HepG2 (cell line): ENCODE measurements around the gene DHX58. TPM values are rescaled to one million over a fixed set of nuclear protein-coding genes. Genes with fewer than 3 reads are reported as not detected.

Source experiments
- BHLHE40 ChIP-seq: IDR thresholded peaks from 2 replicates; pipeline ENCODE4 v1.6.1; 2011; ENCODE audit warnings: low read length, improper control_type of control experiment
- KAT8 ChIP-seq: IDR thresholded peaks from 2 replicates; pipeline ENCODE4 v1.6.1; 2016; ENCODE audit warnings: missing genetic modification reagents, missing compliant biosample characterization
- RBAK ChIP-seq: sonication (generic); formaldehyde crosslinking; IDR thresholded peaks from 2 replicates; pipeline ENCODE4 v1.5.1; 2020; ENCODE audit warnings: mild to moderate bottlenecking, missing genetic modification reagents
- SALL1 ChIP-seq: sonication (generic); formaldehyde crosslinking; IDR thresholded peaks from 2 replicates; pipeline ENCODE4 v1.8.0; 2022; ENCODE audit warnings: mild to moderate bottlenecking, missing genetic modification reagents
- ZBTB42 ChIP-seq: sonication (generic); formaldehyde crosslinking; IDR thresholded peaks from 2 replicates; pipeline ENCODE4 v1.5.0; 2020; ENCODE audit warnings: mild to moderate bottlenecking, missing genetic modification reagents
- ZFX ChIP-seq: sonication (generic); formaldehyde crosslinking; IDR thresholded peaks from 2 replicates; pipeline ENCODE4 v1.4.0; 2020; ENCODE audit warnings: mild to moderate bottlenecking, low read depth, missing genetic modification reagents, moderate library complexity
- ZMYM4 ChIP-seq: sonication (generic); formaldehyde crosslinking; IDR thresholded peaks from 2 replicates; pipeline ENCODE4 v1.8.1; 2023; ENCODE audit warnings: mild to moderate bottlenecking, missing genetic modification reagents
- ZNF33B ChIP-seq: sonication (generic); formaldehyde crosslinking; IDR thresholded peaks from 2 replicates; pipeline ENCODE4 v1.5.1; 2020; ENCODE audit warnings: mild to moderate bottlenecking, missing genetic modification reagents
- ZNF768 ChIP-seq: sonication (generic); formaldehyde crosslinking; IDR thresholded peaks from 2 replicates; pipeline ENCODE4 v1.4.0; 2020; ENCODE audit warnings: missing genetic modification reagents
- ZSCAN31 ChIP-seq: sonication (generic); formaldehyde crosslinking; IDR thresholded peaks from 2 replicates; pipeline ENCODE4 v1.5.0; 2020; ENCODE audit warnings: low read depth, mild to moderate bottlenecking, missing genetic modification reagents
- ZZZ3 ChIP-seq: sonication (generic); formaldehyde crosslinking; IDR thresholded peaks from 2 replicates; pipeline ENCODE4 v1.4.0; 2020; ENCODE audit warnings: missing genetic modification reagents, mild to moderate bottlenecking, borderline replicate concordance
- polyA plus RNA-seq, 8 experiments: library from polyadenylated mRNA; depleted of rRNA in 3 of 8; stranded (reverse) in 7 of 8; unstranded in 1 of 8; fragments of >200 nt; fragmentation: Illumina TruSeq in 4 of 8; extraction: Trizol in 4 of 8; gene quantifications; 2 replicates each; pipeline versions ENCODE4 v1.2.1 to v1.2.3, GENCODE V29; 2011 to 2016; ENCODE audit warnings: low read depth in 4 of 8, missing spikeins in 1 of 8, mixed read lengths in 1 of 8; ENCODE audit not compliant: insufficient read depth in 1 of 8
- total RNA-seq, 5 experiments: library from RNA; depleted of rRNA; stranded (reverse); fragments of >200 nt; fragmentation: Illumina TruSeq; extraction: Trizol; gene quantifications; 2 replicates each; pipeline ENCODE4 v1.2.3, GENCODE V29; 2016; ENCODE audit warnings: low read depth in 1 of 5
- TF ChIP-seq, protein P1 (sequence below): sonication (generic); formaldehyde crosslinking; IDR thresholded peaks from 2 replicates; pipeline ENCODE4 v1.4.0; 2020; ENCODE audit warnings: missing genetic modification reagents, borderline replicate concordance
- TF ChIP-seq, protein P2 (sequence below): IDR thresholded peaks from 2 replicates; pipeline ENCODE4 v1.6.1; 2016
- TF ChIP-seq, protein P3 (sequence below): sonication (generic); formaldehyde crosslinking; IDR thresholded peaks from 2 replicates; pipeline ENCODE4 v1.8.0; 2022; ENCODE audit warnings: mild to moderate bottlenecking, missing genetic modification reagents
- TF ChIP-seq, protein P4 (sequence below): sonication (generic); formaldehyde crosslinking; IDR thresholded peaks from 2 replicates; pipeline ENCODE4 v1.4.0; 2020; ENCODE audit warnings: missing genetic modification reagents, borderline replicate concordance
- TF ChIP-seq, protein P5 (sequence below): sonication (generic); formaldehyde crosslinking; conservative IDR thresholded peaks from 2 replicates; pipeline ENCODE4 v1.4.0; 2020; ENCODE audit warnings: missing genetic modification reagents

Gene DHX58
- total and polyA plus RNA-seq, 2 of the 13 experiments (the other 11 are each of a cell fraction or from before 2014, with no cell fraction given): 6.7 to 7.8 TPM

DNA sequence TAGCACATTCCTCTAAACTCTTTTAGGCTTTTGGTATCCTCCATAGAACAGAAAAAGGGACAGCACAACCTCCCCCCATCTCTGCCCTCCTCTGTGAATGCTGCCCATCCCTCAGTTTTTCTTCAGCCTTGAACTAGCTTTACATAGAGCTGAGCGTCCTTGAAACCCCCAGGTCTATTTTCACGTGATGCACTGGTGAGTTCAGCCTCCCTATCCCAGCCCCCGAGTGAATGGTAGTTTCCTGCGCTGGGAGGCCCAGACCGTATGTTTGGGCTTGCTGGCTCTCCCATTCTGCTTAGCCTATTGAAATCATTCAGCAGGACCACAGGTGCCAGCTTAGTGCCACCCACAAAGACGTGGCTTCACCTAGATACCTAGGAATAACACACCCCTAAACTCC lies 36.7 kb downstream of the DHX58 start (continued):
- no peak for TF ChIP-seq ZBTB42
- TF ChIP-seq KAT8 (CRISPR knock-in tag): 0 out of 2 replicates have a peak, but pooled peaks have one; percentile 21
- peak; percentile 68 for TF ChIP-seq SALL1
- TF ChIP-seq ZNF768 (CRISPR knock-in tag): no peak
- TF ChIP-seq, protein P1, sequence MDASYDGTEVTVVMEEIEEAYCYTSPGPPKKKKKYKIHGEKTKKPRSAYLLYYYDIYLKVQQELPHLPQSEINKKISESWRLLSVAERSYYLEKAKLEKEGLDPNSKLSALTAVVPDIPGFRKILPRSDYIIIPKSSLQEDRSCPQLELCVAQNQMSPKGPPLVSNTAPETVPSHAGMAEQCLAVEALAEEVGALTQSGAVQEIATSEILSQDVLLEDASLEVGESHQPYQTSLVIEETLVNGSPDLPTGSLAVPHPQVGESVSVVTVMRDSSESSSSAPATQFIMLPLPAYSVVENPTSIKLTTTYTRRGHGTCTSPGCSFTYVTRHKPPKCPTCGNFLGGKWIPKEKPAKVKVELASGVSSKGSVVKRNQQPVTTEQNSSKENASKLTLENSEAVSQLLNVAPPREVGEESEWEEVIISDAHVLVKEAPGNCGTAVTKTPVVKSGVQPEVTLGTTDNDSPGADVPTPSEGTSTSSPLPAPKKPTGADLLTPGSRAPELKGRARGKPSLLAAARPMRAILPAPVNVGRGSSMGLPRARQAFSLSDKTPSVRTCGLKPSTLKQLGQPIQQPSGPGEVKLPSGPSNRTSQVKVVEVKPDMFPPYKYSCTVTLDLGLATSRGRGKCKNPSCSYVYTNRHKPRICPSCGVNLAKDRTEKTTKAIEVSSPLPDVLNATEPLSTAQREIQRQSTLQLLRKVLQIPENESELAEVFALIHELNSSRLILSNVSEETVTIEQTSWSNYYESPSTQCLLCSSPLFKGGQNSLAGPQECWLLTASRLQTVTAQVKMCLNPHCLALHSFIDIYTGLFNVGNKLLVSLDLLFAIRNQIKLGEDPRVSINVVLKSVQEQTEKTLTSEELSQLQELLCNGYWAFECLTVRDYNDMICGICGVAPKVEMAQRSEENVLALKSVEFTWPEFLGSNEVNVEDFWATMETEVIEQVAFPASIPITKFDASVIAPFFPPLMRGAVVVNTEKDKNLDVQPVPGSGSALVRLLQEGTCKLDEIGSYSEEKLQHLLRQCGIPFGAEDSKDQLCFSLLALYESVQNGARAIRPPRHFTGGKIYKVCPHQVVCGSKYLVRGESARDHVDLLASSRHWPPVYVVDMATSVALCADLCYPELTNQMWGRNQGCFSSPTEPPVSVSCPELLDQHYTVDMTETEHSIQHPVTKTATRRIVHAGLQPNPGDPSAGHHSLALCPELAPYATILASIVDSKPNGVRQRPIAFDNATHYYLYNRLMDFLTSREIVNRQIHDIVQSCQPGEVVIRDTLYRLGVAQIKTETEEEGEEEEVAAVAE (CRISPR knock-in tag): no peak
- TF ChIP-seq, protein P2, sequence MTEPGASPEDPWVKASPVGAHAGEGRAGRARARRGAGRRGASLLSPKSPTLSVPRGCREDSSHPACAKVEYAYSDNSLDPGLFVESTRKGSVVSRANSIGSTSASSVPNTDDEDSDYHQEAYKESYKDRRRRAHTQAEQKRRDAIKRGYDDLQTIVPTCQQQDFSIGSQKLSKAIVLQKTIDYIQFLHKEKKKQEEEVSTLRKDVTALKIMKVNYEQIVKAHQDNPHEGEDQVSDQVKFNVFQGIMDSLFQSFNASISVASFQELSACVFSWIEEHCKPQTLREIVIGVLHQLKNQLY (CRISPR knock-in tag): peak; percentile 67; the same call in 1 of the 2 replicates
- TF ChIP-seq ZZZ3 (CRISPR knock-in tag): no peak
- TF ChIP-seq, protein P3, sequence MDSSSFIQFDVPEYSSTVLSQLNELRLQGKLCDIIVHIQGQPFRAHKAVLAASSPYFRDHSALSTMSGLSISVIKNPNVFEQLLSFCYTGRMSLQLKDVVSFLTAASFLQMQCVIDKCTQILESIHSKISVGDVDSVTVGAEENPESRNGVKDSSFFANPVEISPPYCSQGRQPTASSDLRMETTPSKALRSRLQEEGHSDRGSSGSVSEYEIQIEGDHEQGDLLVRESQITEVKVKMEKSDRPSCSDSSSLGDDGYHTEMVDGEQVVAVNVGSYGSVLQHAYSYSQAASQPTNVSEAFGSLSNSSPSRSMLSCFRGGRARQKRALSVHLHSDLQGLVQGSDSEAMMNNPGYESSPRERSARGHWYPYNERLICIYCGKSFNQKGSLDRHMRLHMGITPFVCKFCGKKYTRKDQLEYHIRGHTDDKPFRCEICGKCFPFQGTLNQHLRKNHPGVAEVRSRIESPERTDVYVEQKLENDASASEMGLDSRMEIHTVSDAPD (CRISPR knock-in tag): no peak
- TF ChIP-seq BHLHE40: peak; percentile 61; the same call in 1 of the 2 replicates
- peak; percentile 44; the same call in 1 of the 2 replicates for TF ChIP-seq ZFX (CRISPR knock-in tag)
- peak; percentile 53 for TF ChIP-seq ZMYM4 (CRISPR knock-in tag)
- no peak for TF ChIP-seq ZSCAN31 (CRISPR knock-in tag)
- TF ChIP-seq, protein P4, sequence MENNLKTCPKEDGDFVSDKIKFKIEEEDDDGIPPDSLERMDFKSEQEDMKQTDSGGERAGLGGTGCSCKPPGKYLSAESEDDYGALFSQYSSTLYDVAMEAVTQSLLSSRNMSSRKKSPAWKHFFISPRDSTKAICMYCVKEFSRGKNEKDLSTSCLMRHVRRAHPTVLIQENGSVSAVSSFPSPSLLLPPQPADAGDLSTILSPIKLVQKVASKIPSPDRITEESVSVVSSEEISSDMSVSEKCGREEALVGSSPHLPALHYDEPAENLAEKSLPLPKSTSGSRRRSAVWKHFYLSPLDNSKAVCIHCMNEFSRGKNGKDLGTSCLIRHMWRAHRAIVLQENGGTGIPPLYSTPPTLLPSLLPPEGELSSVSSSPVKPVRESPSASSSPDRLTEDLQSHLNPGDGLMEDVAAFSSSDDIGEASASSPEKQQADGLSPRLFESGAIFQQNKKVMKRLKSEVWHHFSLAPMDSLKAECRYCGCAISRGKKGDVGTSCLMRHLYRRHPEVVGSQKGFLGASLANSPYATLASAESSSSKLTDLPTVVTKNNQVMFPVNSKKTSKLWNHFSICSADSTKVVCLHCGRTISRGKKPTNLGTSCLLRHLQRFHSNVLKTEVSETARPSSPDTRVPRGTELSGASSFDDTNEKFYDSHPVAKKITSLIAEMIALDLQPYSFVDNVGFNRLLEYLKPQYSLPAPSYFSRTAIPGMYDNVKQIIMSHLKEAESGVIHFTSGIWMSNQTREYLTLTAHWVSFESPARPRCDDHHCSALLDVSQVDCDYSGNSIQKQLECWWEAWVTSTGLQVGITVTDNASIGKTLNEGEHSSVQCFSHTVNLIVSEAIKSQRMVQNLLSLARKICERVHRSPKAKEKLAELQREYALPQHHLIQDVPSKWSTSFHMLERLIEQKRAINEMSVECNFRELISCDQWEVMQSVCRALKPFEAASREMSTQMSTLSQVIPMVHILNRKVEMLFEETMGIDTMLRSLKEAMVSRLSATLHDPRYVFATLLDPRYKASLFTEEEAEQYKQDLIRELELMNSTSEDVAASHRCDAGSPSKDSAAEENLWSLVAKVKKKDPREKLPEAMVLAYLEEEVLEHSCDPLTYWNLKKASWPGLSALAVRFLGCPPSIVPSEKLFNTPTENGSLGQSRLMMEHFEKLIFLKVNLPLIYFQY (CRISPR knock-in tag): peak; percentile 52; the same call in 1 of the 2 replicates
- TF ChIP-seq, protein P5, sequence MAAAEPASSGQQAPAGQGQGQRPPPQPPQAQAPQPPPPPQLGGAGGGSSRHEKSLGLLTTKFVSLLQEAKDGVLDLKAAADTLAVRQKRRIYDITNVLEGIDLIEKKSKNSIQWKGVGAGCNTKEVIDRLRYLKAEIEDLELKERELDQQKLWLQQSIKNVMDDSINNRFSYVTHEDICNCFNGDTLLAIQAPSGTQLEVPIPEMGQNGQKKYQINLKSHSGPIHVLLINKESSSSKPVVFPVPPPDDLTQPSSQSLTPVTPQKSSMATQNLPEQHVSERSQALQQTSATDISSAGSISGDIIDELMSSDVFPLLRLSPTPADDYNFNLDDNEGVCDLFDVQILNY (CRISPR knock-in tag): no peak
- TF ChIP-seq RBAK (CRISPR knock-in tag): no peak
- TF ChIP-seq ZNF33B (CRISPR knock-in tag): 0 out of 2 replicates have a peak, but pooled peaks have one; percentile 46
